ENCODE data around the gene SMDT1. TPM values are rescaled to one million over a fixed set of nuclear protein-coding genes. Genes with fewer than 3 reads are reported as not detected.

SMDT1 gene
- total and polyA plus RNA-seq, 10 of the 15 experiments (the other 5 are each of a cell fraction or from before 2014, with no cell fraction given) = 19.7 to 176 (median 66.3) TPM

DNA sequence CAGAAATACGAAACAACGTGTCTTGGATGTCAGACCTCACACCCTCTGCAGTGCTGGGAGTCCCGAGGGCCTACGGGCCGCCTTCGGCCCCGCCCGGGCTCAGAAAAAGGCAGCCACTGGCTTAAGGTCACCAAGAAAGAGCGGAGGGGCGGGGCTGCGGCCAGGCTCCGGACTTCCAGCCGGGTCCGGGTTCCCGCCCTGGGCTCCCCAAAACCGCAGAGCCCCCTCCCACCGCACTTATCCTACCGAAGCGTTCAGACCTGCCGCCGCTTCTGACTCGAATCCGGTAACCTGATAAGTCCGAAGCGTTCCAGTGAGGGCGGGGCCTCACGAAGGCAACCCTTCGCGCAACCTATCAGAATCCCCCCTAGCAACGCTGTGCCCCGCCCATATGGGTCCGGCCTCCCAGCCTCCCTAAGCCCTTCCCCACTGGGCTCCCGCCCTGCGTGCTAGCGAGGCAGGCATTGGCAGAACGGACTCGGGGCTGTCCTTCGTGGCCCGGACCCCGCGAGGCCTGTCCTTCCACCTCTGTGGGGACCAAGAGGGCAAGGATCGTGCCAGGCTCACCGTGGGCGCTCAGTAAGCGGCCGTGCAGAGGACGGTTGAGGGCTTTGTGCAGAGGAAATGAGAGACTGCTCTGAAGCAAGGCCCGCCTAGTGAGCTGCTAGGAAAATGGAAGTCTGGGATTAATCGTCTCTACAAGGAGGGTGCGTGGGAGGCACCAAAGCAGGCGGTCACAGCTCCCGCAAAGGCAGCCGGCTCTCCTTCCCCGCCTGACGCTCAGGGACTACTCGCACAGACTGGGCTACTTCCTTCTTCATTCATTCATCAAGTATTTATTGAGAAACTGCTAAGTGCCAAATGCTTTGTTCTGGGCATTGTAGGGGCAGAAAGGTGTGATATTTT lies 8.7 kb upstream of the SMDT1 start, which contains the start of gene NAGA (continued):
- TF ChIP-seq, protein P1, sequence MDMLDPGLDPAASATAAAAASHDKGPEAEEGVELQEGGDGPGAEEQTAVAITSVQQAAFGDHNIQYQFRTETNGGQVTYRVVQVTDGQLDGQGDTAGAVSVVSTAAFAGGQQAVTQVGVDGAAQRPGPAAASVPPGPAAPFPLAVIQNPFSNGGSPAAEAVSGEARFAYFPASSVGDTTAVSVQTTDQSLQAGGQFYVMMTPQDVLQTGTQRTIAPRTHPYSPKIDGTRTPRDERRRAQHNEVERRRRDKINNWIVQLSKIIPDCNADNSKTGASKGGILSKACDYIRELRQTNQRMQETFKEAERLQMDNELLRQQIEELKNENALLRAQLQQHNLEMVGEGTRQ (IDR thresholded peaks at IDR 0.05; ENCODE audit: borderline replicate concordance, low read depth, low read length) = no peak
- TF ChIP-seq MYB (IDR thresholded peaks at IDR 0.05; ENCODE audit: borderline replicate concordance, low read depth, low read length) (no peak), SUZ12 (IDR thresholded peaks at IDR 0.05; ENCODE audit: unreplicated experiment) (no peak), RUNX3 (IDR thresholded peaks at IDR 0.05; ENCODE audit: low read length) (peak; percentile 85), FOS (IDR thresholded peaks at IDR 0.05; ENCODE audit: borderline replicate concordance, extremely low read depth, insufficient read length) (no peak), ZNF384 (IDR thresholded peaks at IDR 0.05; ENCODE audit: borderline replicate concordance, low read depth, low read length) (no peak), NR2F1 (conservative IDR thresholded peaks at IDR 0.05) (peak; percentile 65; the same call in 1 of the 2 replicates), RB1 (IDR thresholded peaks at IDR 0.05; ENCODE audit: borderline replicate concordance) (0 out of 2 replicates have a peak, but pooled peaks have one; percentile 55), SMAD5 (IDR thresholded peaks at IDR 0.05; ENCODE audit: low read depth) (peak; percentile 49; the same call in 1 of the 2 replicates), STAT3 (IDR thresholded peaks at IDR 0.05; ENCODE audit: low read depth, low read length) (no peak), ZNF24 (IDR thresholded peaks at IDR 0.05) (no peak), NFYA (IDR thresholded peaks at IDR 0.05; ENCODE audit: borderline replicate concordance, low read depth, low read length) (no peak), BRCA1 (IDR thresholded peaks at IDR 0.05; ENCODE audit: low read depth, low read length) (no peak), CEBPB (IDR thresholded peaks at IDR 0.05; ENCODE audit: borderline replicate concordance in 1 of 2, low read depth in 2 of 2, low read length in 2 of 2) (no peak), TARDBP (IDR thresholded peaks at IDR 0.05; ENCODE audit: borderline replicate concordance) (0 out of 2 replicates have a peak, but pooled peaks have one; percentile 65), GATAD2B (conservative IDR thresholded peaks at IDR 0.05; ENCODE audit: low read depth) (peak; percentile 31; the same call in 1 of the 2 replicates), SREBF1 (IDR thresholded peaks at IDR 0.05; ENCODE audit: low read length) (no peak), KAT2A (conservative IDR thresholded peaks at IDR 0.05; ENCODE audit: control insufficient read depth, low read depth, low read length) (no peak), ETV6 (conservative IDR thresholded peaks at IDR 0.05 in 1 of 2, IDR thresholded peaks at IDR 0.05 in 1 of 2; ENCODE audit: borderline replicate concordance in 1 of 2, low read depth in 1 of 2) (no peak), RAD51 (IDR thresholded peaks at IDR 0.05) (no peak), SREBF2 (IDR thresholded peaks at IDR 0.05; ENCODE audit: low read length) (no peak), ZZZ3 (IDR thresholded peaks at IDR 0.05; ENCODE audit: control insufficient read depth, insufficient read length, low read depth) (no peak), ZNF622 (IDR thresholded peaks at IDR 0.05) (no peak), JUNB (IDR thresholded peaks at IDR 0.05) (no peak)
- TF ChIP-seq, protein P2, sequence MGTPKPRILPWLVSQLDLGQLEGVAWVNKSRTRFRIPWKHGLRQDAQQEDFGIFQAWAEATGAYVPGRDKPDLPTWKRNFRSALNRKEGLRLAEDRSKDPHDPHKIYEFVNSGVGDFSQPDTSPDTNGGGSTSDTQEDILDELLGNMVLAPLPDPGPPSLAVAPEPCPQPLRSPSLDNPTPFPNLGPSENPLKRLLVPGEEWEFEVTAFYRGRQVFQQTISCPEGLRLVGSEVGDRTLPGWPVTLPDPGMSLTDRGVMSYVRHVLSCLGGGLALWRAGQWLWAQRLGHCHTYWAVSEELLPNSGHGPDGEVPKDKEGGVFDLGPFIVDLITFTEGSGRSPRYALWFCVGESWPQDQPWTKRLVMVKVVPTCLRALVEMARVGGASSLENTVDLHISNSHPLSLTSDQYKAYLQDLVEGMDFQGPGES (IDR thresholded peaks at IDR 0.05) = peak; percentile 47; the same call in 1 of the 2 replicates
- TF ChIP-seq, protein P3, sequence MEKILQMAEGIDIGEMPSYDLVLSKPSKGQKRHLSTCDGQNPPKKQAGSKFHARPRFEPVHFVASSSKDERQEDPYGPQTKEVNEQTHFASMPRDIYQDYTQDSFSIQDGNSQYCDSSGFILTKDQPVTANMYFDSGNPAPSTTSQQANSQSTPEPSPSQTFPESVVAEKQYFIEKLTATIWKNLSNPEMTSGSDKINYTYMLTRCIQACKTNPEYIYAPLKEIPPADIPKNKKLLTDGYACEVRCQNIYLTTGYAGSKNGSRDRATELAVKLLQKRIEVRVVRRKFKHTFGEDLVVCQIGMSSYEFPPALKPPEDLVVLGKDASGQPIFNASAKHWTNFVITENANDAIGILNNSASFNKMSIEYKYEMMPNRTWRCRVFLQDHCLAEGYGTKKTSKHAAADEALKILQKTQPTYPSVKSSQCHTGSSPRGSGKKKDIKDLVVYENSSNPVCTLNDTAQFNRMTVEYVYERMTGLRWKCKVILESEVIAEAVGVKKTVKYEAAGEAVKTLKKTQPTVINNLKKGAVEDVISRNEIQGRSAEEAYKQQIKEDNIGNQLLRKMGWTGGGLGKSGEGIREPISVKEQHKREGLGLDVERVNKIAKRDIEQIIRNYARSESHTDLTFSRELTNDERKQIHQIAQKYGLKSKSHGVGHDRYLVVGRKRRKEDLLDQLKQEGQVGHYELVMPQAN (conservative IDR thresholded peaks at IDR 0.05) = peak; percentile 15
- TF ChIP-seq, protein P4, sequence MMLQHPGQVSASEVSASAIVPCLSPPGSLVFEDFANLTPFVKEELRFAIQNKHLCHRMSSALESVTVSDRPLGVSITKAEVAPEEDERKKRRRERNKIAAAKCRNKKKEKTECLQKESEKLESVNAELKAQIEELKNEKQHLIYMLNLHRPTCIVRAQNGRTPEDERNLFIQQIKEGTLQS (IDR thresholded peaks at IDR 0.05; ENCODE audit: borderline replicate concordance, extremely low read depth, low read depth, low read length) = no peak
